ENCODE measurements around the gene SHH.
A peak's percentile ranks its signal among the peaks of the same experiment; 100 is the strongest.

Gene SHH

GRCh38 chr7:155795401-155795800, 16.9 kb downstream of the SHH start:
- FAIRE-seq: no peak

GRCh38 chr7:155794196-155794595, 18.1 kb downstream of the SHH start:
- no peak for FAIRE-seq
- DNase-seq (ENCODE audit: insufficient read length, low spot score): no peak

More at GRCh38 chr7:155795401-155795800, 16.9 kb downstream of the SHH start:
- DNase-seq (ENCODE audit: insufficient read length, low spot score): no peak

GRCh38 chr7:155793720-155794119, 18.5 kb downstream of the SHH start:
- no peak for DNase-seq (ENCODE audit: insufficient read length, low spot score)
- FAIRE-seq: no peak

- DNase-seq (ENCODE audit: insufficient read length, low spot score) (no peak), FAIRE-seq (peak; percentile 93)
Measured at GRCh38 chr7:155792999-155793560, 19.2 kb downstream of the SHH start.

- DNase-seq (ENCODE audit: insufficient read length, low spot score): no peak
- FAIRE-seq: no peak
Measured at GRCh38 chr7:155792315-155792960, 19.8 kb downstream of the SHH start.

- DNase-seq (ENCODE audit: insufficient read length, low spot score) (no peak), FAIRE-seq (peak; percentile 48)
Measured at GRCh38 chr7:155791836-155792235, 20.4 kb downstream of the SHH start.

GRCh38 chr7:155791214-155791737, 21.0 kb downstream of the SHH start:
- DNase-seq (ENCODE audit: insufficient read length, low spot score) (no peak), FAIRE-seq (no peak)

GRCh38 chr7:155790666-155791065, 21.6 kb downstream of the SHH start:
- DNase-seq (ENCODE audit: insufficient read length, low spot score): no peak
- FAIRE-seq: no peak

GRCh38 chr7:155789001-155789725, 23.1 kb downstream of the SHH start:
- FAIRE-seq: no peak
- no peak for DNase-seq (ENCODE audit: insufficient read length, low spot score)

- DNase-seq (ENCODE audit: insufficient read length, low spot score): no peak
- no peak for FAIRE-seq
Measured at GRCh38 chr7:155788616-155789000, 23.7 kb downstream of the SHH start.

- FAIRE-seq (no peak), DNase-seq (ENCODE audit: insufficient read length, low spot score) (no peak)
Measured at GRCh38 chr7:155787171-155787851, 25.0 kb downstream of the SHH start.

GRCh38 chr7:155786491-155786890, 25.8 kb downstream of the SHH start:
- no peak for DNase-seq (ENCODE audit: insufficient read length, low spot score)
- no peak for FAIRE-seq

- FAIRE-seq: no peak
Measured at GRCh38 chr7:155785536-155785935, 26.7 kb downstream of the SHH start.

GRCh38 chr7:155782466-155782865, 29.8 kb downstream of the SHH start:
- FAIRE-seq: no peak
- DNase-seq (ENCODE audit: insufficient read length, low spot score): no peak

More at GRCh38 chr7:155785536-155785935, 26.7 kb downstream of the SHH start:
- no peak for DNase-seq (ENCODE audit: insufficient read length, low spot score)

- DNase-seq (ENCODE audit: insufficient read length, low spot score): no peak
- no peak for FAIRE-seq
Measured at GRCh38 chr7:155781433-155781832, 30.8 kb downstream of the SHH start.

- DNase-seq (ENCODE audit: insufficient read length, low spot score) (no peak), FAIRE-seq (no peak)
Measured at GRCh38 chr7:155780884-155781283, 31.4 kb downstream of the SHH start.

- no peak for FAIRE-seq
Measured at GRCh38 chr7:155778349-155778748, 33.9 kb downstream of the SHH start.

GRCh38 chr7:155776606-155777005, 35.7 kb downstream of the SHH start:
- FAIRE-seq (no peak), DNase-seq (ENCODE audit: insufficient read length, low spot score) (no peak)

More at GRCh38 chr7:155778349-155778748, 33.9 kb downstream of the SHH start:
- no peak for DNase-seq (ENCODE audit: insufficient read length, low spot score)

- FAIRE-seq (no peak), DNase-seq (ENCODE audit: insufficient read length, low spot score) (no peak)
Measured at GRCh38 chr7:155775691-155776090, 36.6 kb downstream of the SHH start.

GRCh38 chr7:155774947-155775346, 37.3 kb downstream of the SHH start:
- FAIRE-seq (no peak), DNase-seq (ENCODE audit: insufficient read length, low spot score) (no peak)

GRCh38 chr7:155773531-155773930, 38.7 kb downstream of the SHH start:
- FAIRE-seq: no peak

More at GRCh38 chr7:155773531-155773930, 38.7 kb downstream of the SHH start:
- DNase-seq (ENCODE audit: insufficient read length, low spot score): no peak

Data from HTR-8/SVneo (cell line).